GM12864 (cell line): ENCODE results near the gene DMXL2.
A peak's percentile ranks its signal among the peaks of the same experiment; 100 is the strongest.
"Not testable (repeated sequence)": the region's sequence is repeated elsewhere in the genome, so short reads cannot be mapped to it uniquely, and the experiment has no call there.

Experiments used
- DNase-seq: peaks from one replicate; pipeline ENCODE4 v3.0.0-alpha.2; 2011; ENCODE audit warnings: low read depth
- H3K4me3 ChIP-seq: 2 replicates; pipeline ENCODE4 v1.5.1; 2011; ENCODE audit warnings: mild to moderate bottlenecking, low read depth, low read length, control low read depth
- CTCF ChIP-seq: IDR thresholded peaks from 2 replicates; pipeline ENCODE4 v1.5.1; 2011; ENCODE audit warnings: low read depth, mild to moderate bottlenecking, moderate library complexity, low read length, control low read depth, inconsistent platforms; ENCODE audit errors: missing control alignments

Gene DMXL2

DNA sequence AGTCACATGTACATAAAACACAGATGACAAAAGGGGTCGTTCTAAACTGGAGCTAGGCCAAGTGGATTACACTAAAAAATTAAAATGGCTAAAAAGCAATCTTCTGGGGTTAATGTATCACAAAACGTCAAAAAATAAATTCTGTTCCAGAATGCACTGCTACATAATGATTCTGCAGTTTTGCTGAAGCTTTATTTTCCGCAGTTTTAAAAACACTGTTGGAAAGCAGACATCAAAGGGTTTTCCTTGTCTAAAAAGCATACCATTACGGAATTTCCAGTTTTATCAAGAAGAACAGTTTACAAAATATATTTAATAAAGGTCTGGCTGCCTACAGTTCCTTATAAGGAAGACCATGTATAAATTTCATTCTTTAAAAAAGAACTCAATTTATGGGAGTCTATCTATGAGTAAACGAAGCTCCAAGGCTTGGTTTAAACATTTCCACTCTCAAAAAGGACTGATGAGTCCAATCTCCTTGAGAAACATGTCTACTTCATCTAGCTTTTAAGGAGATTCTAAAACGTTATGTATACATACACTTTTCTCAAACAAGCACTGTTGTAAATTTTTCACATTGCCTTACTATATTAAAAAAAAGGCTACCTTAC is 1.3 kb downstream of the DMXL2 start:
- DNase-seq: no peak
- H3K4me3 ChIP-seq: peak overlapping the region; percentile 92; the same call in 1 of the 2 replicates
- no peak for TF ChIP-seq CTCF

DNA sequence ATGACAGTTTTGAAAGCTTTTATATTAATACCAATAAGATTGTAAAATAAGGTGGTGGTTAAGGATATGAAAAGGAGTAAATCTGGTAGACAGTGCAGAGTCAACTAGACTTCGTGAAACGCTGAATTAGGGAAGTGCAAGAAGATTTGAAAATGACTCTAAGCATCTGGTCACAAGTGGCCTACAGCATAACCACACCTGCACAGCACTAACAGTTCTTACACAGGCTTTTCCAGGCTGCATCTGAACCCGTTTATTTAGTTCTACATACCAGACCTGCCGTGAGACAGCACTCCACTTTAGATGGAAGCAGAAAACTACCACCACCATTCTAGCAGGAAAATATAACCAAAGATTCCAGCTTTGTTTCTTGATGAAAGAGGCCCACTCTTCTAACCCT is 1.9 kb downstream of the DMXL2 start:
- no peak for DNase-seq
- TF ChIP-seq CTCF: no peak
- no peak overlapping the region for H3K4me3 ChIP-seq

DNA sequence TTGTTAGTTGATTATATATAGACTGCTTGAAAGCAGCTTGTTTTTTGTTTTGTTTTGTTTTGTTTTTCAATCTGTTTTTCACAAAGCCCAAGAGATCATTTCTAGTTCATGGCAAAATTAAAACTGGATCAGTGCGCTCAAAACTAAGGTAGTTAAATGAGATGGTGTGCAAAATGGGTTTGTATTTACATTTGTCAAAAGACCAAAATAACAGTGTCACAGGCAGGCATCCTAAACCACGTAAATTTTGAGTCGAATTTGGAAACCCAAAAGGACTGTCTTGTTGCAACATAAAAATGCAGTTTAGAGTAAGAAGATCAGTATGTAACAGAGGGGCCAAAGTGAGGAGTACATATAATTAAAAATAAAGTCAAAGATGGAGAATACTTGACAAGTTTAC is 2.4 kb downstream of the DMXL2 start:
- H3K4me3 ChIP-seq: no peak overlapping the region
- no peak for DNase-seq
- TF ChIP-seq CTCF: no peak

DNA sequence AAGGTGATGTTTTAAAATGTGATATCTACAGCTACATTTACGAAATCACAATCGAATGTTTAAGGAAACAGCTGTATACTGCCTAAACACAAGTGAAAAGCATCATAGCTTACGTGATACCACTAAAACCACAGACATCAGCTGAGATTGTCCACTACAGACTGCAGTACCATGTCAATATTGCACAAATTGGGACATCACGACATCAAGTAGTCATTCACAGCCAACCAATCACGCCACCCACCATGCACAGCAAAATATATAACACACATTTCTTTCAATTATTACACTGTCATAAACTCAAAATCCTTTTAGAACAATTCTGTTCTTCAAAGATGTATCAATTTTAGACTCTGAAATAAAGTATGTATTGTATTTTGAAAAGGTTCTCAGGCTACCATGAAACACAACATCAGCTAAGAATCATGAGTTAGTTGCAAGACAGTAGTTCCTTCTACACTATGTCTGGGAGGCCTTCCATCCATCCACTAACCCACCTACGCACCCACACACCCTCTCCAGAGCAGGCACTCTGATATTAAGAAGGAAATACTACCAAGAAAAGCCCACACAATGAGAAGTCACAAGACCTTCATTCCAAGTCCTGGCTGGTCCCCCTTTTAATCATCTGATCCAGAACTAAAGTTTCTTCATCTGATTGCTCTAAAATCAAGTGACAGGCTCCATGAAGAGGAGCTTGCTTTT is 3.1 kb downstream of the DMXL2 start:
- no peak for TF ChIP-seq CTCF
- DNase-seq: no peak
- H3K4me3 ChIP-seq: no peak overlapping the region

- DNase-seq: no peak
- no peak overlapping the region for H3K4me3 ChIP-seq
These were observed 4.7 kb downstream of the DMXL2 start for GRCh38 chr15:51617886-51618285.

DNA sequence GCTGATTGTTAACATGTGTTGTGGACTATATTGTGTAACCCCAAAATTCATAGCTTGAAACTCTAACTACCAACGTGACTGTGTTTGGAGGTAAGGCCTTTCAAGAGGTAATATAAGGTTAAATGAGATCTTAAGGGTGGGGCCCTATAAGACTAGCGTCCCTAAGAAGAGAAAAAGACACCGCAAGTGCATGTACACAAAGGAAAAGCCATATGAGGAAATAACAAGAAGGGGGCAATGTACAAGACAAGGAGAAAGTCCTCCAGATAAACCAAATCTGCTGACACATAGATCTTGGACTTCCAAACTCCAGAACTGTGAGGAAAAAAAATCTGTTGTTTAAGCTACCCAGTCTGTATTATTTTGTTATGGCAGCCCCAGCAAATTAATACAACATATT is 8.6 kb downstream of the DMXL2 start:
- no peak overlapping the region for H3K4me3 ChIP-seq
- no peak for TF ChIP-seq CTCF
- DNase-seq: no peak

More at GRCh38 chr15:51617886-51618285, 4.7 kb downstream of the DMXL2 start:
- no peak for TF ChIP-seq CTCF

DNA sequence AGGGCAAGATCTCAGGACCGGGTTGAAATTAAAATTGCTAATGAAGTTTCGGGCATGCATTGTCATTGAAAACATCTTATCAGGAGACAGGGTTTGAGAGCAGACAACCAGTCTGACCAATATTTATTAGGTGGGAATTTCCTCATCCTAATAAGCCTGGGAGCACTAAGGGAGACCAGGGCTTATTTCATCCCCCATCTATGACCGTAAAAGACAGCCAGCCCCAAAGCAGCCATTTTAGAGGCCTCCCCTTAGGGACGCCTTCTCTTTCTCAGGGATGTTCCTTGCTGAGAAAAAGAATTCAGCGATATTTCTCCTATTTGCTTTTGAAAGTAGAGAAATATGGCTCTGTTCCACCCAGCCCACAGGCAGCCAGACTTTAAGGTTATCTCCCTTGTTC is 9.9 kb downstream of the DMXL2 start:
- H3K4me3 ChIP-seq, DNase-seq: not testable (repeated sequence)

DNA sequence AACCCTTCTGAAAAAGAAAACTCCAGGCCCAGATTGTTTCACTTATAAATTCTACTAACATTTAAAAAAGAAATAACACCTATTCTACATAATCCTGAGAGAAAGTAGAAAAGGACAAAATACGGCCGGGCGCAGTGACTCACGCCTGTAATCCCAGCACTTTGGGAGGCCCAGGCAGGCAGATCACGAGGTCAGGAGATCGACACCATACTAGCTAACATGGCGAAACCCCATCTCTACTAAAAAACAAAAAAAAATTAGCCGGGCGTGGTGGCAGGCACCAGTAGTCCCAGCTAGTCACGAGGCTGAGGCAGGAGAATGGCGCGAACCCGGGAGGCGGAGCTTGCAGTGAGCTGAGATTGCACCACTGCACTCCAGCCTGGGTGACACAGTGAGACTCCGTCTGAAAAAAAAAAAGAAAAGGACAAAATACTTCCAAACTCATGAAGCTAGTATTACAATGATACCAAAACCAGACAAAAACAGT is 19.1 kb downstream of the DMXL2 start:
- not testable (repeated sequence) for DNase-seq, H3K4me3 ChIP-seq
